ENCODE data around the gene CBLB. TPM values are rescaled to one million over a fixed set of nuclear protein-coding genes. Genes with fewer than 3 reads are reported as not detected.

The CBLB gene
- total and polyA plus RNA-seq, 10 donors, result 13.8 to 138 (median 67.5) TPM

DNA sequence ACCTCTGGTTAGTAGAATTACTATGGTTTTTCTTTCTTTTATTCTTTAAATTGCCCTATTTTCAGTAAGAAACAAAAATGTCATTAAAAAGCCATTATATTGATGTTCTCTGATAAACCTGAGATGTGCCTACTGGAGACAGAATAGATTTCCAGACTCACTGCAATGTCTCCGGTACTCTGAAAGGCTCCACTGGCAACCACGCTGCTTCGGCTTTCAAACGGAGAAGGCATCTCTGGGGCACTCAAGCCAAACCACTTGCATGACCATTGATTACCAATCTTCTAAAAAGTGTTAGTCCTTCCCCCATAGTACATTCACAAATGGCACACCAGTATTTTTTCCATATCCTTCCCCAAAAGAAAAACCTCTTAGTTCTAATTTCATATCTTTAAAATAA lies 82.6 kb downstream of the CBLB start:
- intact Hi-C loops (cut with DNase I; ENCODE audit: low total_unique reads), result no loop called here
- H3K27ac ChIP-seq, result no peak overlapping the region
- no peak overlapping the region for H3K4me3 ChIP-seq
- 80 to 98% (median 95%) methylated on average over 4 of the region's 4 CpGs for WGBS, 5 donors
- no peak for DNase-seq
- TF ChIP-seq CTCF (IDR thresholded peaks at IDR 0.05 in 8 of 11, conservative IDR thresholded peaks at IDR 0.05 in 3 of 11), result no peak
- no peak for TF ChIP-seq POLR2AphosphoS5 (IDR thresholded peaks at IDR 0.05)
- TF ChIP-seq POLR2A (IDR thresholded peaks at IDR 0.05), result no peak
- H3K4me1 ChIP-seq, result peaks cover 0 to 65% (median 3%) of the 10 kb centered on the region in 6 donors
- no peaks in the 10 kb centered on the region for H3K36me3 ChIP-seq
- H3K9me3 ChIP-seq, result no peaks in the 10 kb centered on the region
- no peaks in the 10 kb centered on the region for H3K27me3 ChIP-seq (replicated peaks in 1 of 7)

DNA sequence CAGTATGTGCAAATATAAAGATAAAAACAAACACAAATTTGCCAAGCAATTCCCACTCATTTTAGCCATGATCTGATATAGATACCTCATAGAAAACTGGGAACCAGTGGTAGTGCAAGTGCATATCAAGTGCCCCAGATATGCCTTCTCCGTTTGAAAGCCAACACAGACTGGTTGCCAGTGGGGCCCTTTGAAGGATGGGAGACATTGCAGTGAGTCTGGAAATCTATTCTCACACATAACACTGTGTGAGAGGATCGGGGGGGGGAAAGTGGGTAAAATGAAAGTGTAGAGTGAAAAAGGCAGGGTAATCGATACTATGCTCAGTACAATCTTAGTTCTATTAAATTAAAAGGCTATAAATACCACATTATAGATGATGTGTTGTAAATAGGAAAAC lies 83.0 kb downstream of the CBLB start:
- no peaks in the 10 kb centered on the region for H3K9me3 ChIP-seq
- no peak overlapping the region for H3K27ac ChIP-seq

DNA sequence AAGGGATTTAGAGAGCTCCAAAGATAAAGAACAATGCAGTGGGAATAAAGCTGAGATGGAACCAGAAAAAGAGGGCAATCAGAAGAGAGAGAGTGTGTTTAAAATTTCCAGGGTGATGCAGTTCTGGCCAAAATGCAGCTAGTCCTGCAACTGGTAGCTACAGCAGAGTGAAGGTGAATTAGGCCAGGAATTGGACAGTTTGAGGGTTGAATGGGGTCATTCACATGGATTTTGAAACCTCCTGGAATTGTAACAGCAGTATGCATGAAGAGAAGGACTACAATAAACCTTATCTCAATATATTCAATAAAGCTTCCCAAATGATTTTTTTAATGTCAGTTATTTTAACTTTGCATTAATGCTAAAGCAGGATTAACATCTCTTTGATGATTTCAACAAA lies 85.2 kb downstream of the CBLB start:
- Histone ChIP-seq H3K4me1 (peaks cover 0 to 52% (median 2%) of the 10 kb centered on the region in 6 donors), H3K27me3 (replicated peaks in 1 of 7) (no peaks in the 10 kb centered on the region), H3K36me3 (no peaks in the 10 kb centered on the region), H3K4me3 (no peak overlapping the region), H3K27ac (no peak overlapping the region), H3K9me3 (no peaks in the 10 kb centered on the region)
- TF ChIP-seq POLR2A (IDR thresholded peaks at IDR 0.05) (no peak), CTCF (IDR thresholded peaks at IDR 0.05 in 8 of 11, conservative IDR thresholded peaks at IDR 0.05 in 3 of 11) (no peak), POLR2AphosphoS5 (IDR thresholded peaks at IDR 0.05) (no peak)
- intact Hi-C loops (cut with DNase I; ENCODE audit: low total_unique reads), result no loop called here
- DNase-seq, result no peak

More for the DNA sequence above, 83.0 kb downstream of the CBLB start:
- Histone ChIP-seq H3K4me1 (peaks cover 0 to 61% (median 2%) of the 10 kb centered on the region in 6 donors), H3K4me3 (no peak overlapping the region), H3K27me3 (replicated peaks in 1 of 7) (no peaks in the 10 kb centered on the region), H3K36me3 (no peaks in the 10 kb centered on the region)
- DNase-seq, result no peak
- intact Hi-C loops (cut with DNase I; ENCODE audit: low total_unique reads), result no loop called here
- 79 to 89% (median 82%) methylated on average over 3 of the region's 3 CpGs for WGBS, 5 donors
- TF ChIP-seq POLR2A (IDR thresholded peaks at IDR 0.05) (no peak), CTCF (IDR thresholded peaks at IDR 0.05 in 8 of 11, conservative IDR thresholded peaks at IDR 0.05 in 3 of 11) (no peak), POLR2AphosphoS5 (IDR thresholded peaks at IDR 0.05) (no peak)

GRCh38 chr3:105781871-105782270 lies 86.9 kb downstream of the CBLB start:
- H3K4me3 ChIP-seq, result no peak overlapping the region
- H3K9me3 ChIP-seq, result no peaks in the 10 kb centered on the region
- peak overlapping the region in 2 of 8 donors; percentile 9 to 18 for H3K27ac ChIP-seq
- TF ChIP-seq CTCF (IDR thresholded peaks at IDR 0.05 in 8 of 11, conservative IDR thresholded peaks at IDR 0.05 in 3 of 11), result no peak
- no peak for TF ChIP-seq POLR2AphosphoS5 (IDR thresholded peaks at IDR 0.05)
- no peak for TF ChIP-seq POLR2A (IDR thresholded peaks at IDR 0.05)
- DNase-seq, result no peak
- H3K36me3 ChIP-seq, result no peaks in the 10 kb centered on the region
- intact Hi-C loops (cut with DNase I; ENCODE audit: low total_unique reads), result no loop called here
- peaks cover 0 to 41% (median 2%) of the 10 kb centered on the region in 6 donors for H3K4me1 ChIP-seq
- no peaks in the 10 kb centered on the region for H3K27me3 ChIP-seq (replicated peaks in 1 of 7)
